GM23338 (cell line): ENCODE data around the gene ITPR3. TPM values are rescaled to one million over a fixed set of nuclear protein-coding genes. Genes with fewer than 3 reads are reported as not detected.

Experiments used
- ATAC-seq: fragments of 200-7000 bp; cut with Tn5 transposase; 3 replicates; pipeline ENCODE4 v1.9.1; 2020
- DNase-seq: peaks from one replicate; pipeline ENCODE4 v3.0.0-alpha.2; 2015; ENCODE audit warnings: low spot score
- H2AFZ ChIP-seq: fragments of 200-600 bp; sonication (generic); 2 replicates; pipeline ENCODE4 v1.8.0; 2016; ENCODE audit warnings: antibody characterized with exemption, mild to moderate bottlenecking, moderate library complexity
- H3F3A ChIP-seq: fragments of 200-600 bp; sonication (generic); replicated peaks from 2 replicates; pipeline ENCODE4 v1.8.0; 2017; ENCODE audit warnings: antibody characterized with exemption, mixed run types, low read depth
- H3K27ac ChIP-seq: fragments of 200-600 bp; sonication (generic); 2 replicates; pipeline ENCODE4 v1.6.1; 2016; ENCODE audit warnings: low read depth
- H3K27me3 ChIP-seq: fragments of 200-600 bp; sonication (generic); 2 replicates; pipeline ENCODE4 v1.8.0; 2016; ENCODE audit warnings: mild to moderate bottlenecking, mixed run types, moderate library complexity; ENCODE audit not compliant: insufficient read depth
- H3K36me3 ChIP-seq: fragments of 200-600 bp; sonication (generic); 2 replicates; pipeline ENCODE4 v1.8.0; 2016; ENCODE audit warnings: mild to moderate bottlenecking; ENCODE audit not compliant: insufficient read depth
- H3K4me1 ChIP-seq: fragments of 200-600 bp; sonication (generic); 2 replicates; pipeline ENCODE4 v1.8.0; 2016; ENCODE audit warnings: mild to moderate bottlenecking, moderate library complexity; ENCODE audit not compliant: insufficient read depth
- H3K4me2 ChIP-seq: fragments of 200-600 bp; sonication (generic); 2 replicates; pipeline ENCODE4 v1.7.1; 2017; ENCODE audit warnings: mixed run types
- H3K4me3 ChIP-seq: fragments of 200-600 bp; sonication (generic); 2 replicates; pipeline ENCODE4 v1.6.1; 2016; ENCODE audit warnings: mixed run types
- H3K79me2 ChIP-seq: fragments of 200-600 bp; sonication (generic); replicated peaks from 2 replicates; pipeline ENCODE4 v1.8.0; 2017; ENCODE audit warnings: mild to moderate bottlenecking; ENCODE audit not compliant: insufficient read depth
- H3K9me2 ChIP-seq: fragments of 200-600 bp; sonication (generic); 2 replicates; pipeline ENCODE4 v1.8.0; 2017; ENCODE audit not compliant: insufficient read depth
- H4K20me1 ChIP-seq: fragments of 200-600 bp; sonication (generic); replicated peaks from 2 replicates; pipeline ENCODE4 v1.8.0; 2017; ENCODE audit warnings: mild to moderate bottlenecking; ENCODE audit not compliant: insufficient read depth
- H3K27ac Mint-ChIP-seq: 2 replicates; pipeline ENCODE4 v1.8.0; 2020; ENCODE audit warnings: inconsistent platforms, mild to moderate bottlenecking, moderate library complexity, mixed read lengths
- H3K27me3 Mint-ChIP-seq: 3 replicates; pipeline ENCODE4 v1.8.0; 2022; ENCODE audit warnings: low read depth, mild to moderate bottlenecking, moderate library complexity, mixed read lengths, inconsistent platforms; ENCODE audit not compliant: insufficient read depth, poor library complexity
- H3K36me3 Mint-ChIP-seq: 3 replicates; pipeline ENCODE4 v1.8.0; 2021; ENCODE audit warnings: low read depth, mild to moderate bottlenecking, inconsistent platforms, moderate library complexity, mixed read lengths
- H3K4me1 Mint-ChIP-seq: 3 replicates; pipeline ENCODE4 v1.8.0; 2020; ENCODE audit warnings: mild to moderate bottlenecking, inconsistent platforms, mixed read lengths
- H3K4me3 Mint-ChIP-seq: 3 replicates; pipeline ENCODE4 v1.8.0; 2021; ENCODE audit warnings: moderate library complexity, mild to moderate bottlenecking, inconsistent platforms, mixed read lengths
- H3K9me3 Mint-ChIP-seq: 3 replicates; pipeline ENCODE4 v1.8.0; 2020; ENCODE audit warnings: moderate library complexity, mild to moderate bottlenecking, inconsistent platforms, mixed read lengths
- CREB1 ChIP-seq: fragments of 250-450 bp; sonication (Bioruptor Pico); IDR thresholded peaks from 2 replicates; pipeline ENCODE4 v1.5.0; 2020; ENCODE audit warnings: low read depth, mild to moderate bottlenecking, moderate library complexity
- ETS1 ChIP-seq: IDR thresholded peaks from 2 replicates; pipeline ENCODE4 v1.6.1; 2016; ENCODE audit warnings: antibody characterized with exemption
- EZH2 ChIP-seq: fragments of 200-600 bp; sonication (generic); IDR thresholded peaks from one replicate; pipeline ENCODE4 v1.8.0; 2017; ENCODE audit warnings: antibody characterized with exemption, mild to moderate bottlenecking, low read depth; ENCODE audit not compliant: unreplicated experiment
- EZH2phosphoT487 ChIP-seq: fragments of 200-600 bp; sonication (generic); IDR thresholded peaks from one replicate; pipeline ENCODE4 v1.8.1; 2018; ENCODE audit warnings: antibody characterized with exemption; ENCODE audit not compliant: unreplicated experiment
- JUNB ChIP-seq: IDR thresholded peaks from one replicate; pipeline ENCODE4 v1.6.1; 2016; ENCODE audit warnings: antibody characterized with exemption; ENCODE audit not compliant: unreplicated experiment
- NANOG ChIP-seq: IDR thresholded peaks from 2 replicates; pipeline ENCODE4 v1.6.1; 2016; ENCODE audit warnings: antibody characterized with exemption, borderline replicate concordance
- POLR2AphosphoS5 ChIP-seq: IDR thresholded peaks from 2 replicates; pipeline ENCODE4 v1.6.1; 2016; ENCODE audit warnings: antibody characterized with exemption, low read depth
- REST ChIP-seq: IDR thresholded peaks from one replicate; pipeline ENCODE4 v1.6.1; 2018; ENCODE audit warnings: antibody characterized with exemption; ENCODE audit not compliant: unreplicated experiment
- STAT1 ChIP-seq: IDR thresholded peaks from one replicate; pipeline ENCODE4 v1.6.1; 2016; ENCODE audit warnings: antibody characterized with exemption; ENCODE audit not compliant: unreplicated experiment
- ZNF114 ChIP-seq: fragments of 250-450 bp; sonication (Bioruptor Pico); IDR thresholded peaks from 2 replicates; pipeline ENCODE4 v1.5.0; 2020; ENCODE audit warnings: mild to moderate bottlenecking, moderate library complexity
- ZNF331 ChIP-seq: fragments of 250-450 bp; sonication (Bioruptor Pico); IDR thresholded peaks from 2 replicates; pipeline ENCODE4 v1.5.0; 2020; ENCODE audit warnings: low read depth, mild to moderate bottlenecking, moderate library complexity
- ZNF462 ChIP-seq: fragments of 250-450 bp; sonication (Bioruptor Pico); IDR thresholded peaks from 2 replicates; pipeline ENCODE4 v1.5.0; 2020; ENCODE audit warnings: mild to moderate bottlenecking, moderate library complexity
- polyA plus RNA-seq: library from polyadenylated mRNA; unstranded; fragments of >200 nt; fragmentation: Nextera tagmentation; extraction: Ambion mirVana; gene quantifications from 2 replicates; pipeline ENCODE4 v1.2.1, GENCODE V29; 2016
- total RNA-seq: library from RNA; depleted of rRNA; stranded (reverse); fragments of >200 nt; shearing (Covaris generic); gene quantifications from 2 replicates; pipeline ENCODE4 v1.2.3, GENCODE V29; 2014
- TF ChIP-seq, protein P1 (sequence below), 2 experiments: fragments of 200-600 bp in 1 of 2; sonication (generic) in 1 of 2; conservative IDR thresholded peaks; 2 replicates each; pipeline versions ENCODE4 v1.5.1 to v1.6.1; 2016 to 2017; ENCODE audit warnings: antibody characterized with exemption in 2 of 2, low read depth in 2 of 2, mild to moderate bottlenecking in 2 of 2, moderate library complexity in 1 of 2

ITPR3 gene
- total and polyA plus RNA-seq, 2 experiments from 2014 or later, result 7.3 to 31.9 TPM

DNA sequence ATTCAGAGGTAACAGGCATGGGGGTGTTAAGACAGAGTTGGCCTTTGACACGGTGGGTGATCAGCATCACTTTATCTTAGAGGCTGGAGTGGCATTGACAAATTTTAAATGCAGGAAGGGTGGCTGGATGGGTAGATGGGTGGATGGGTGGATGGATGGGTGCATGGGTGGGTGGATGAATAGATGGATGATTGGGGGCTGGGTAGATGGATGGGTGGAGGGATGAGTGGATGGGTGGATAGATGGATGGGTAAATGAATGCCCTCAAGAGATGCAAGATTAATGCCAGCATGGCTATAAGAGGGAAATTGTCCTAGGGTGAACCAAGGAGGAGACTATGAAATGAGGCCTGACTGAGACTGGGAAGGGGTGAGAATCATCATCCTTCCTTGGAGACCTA is 18.4 kb downstream of the ITPR3 start:
- Histone ChIP-seq H3K79me2 (peaks cover 13% of the 10 kb centered on the region), H3K36me3 (no peaks in the 10 kb centered on the region), H3K27ac (no peak overlapping the region), H2AFZ (no peak overlapping the region), H3K4me1 (peaks cover 17% of the 10 kb centered on the region), H4K20me1 (peaks cover 8% of the 10 kb centered on the region; the same call in 1 of the 2 replicates), H3K9me2 (no peaks in the 10 kb centered on the region), H3F3A (no peaks in the 10 kb centered on the region), H3K4me2 (no peak overlapping the region), H3K4me3 (no peak overlapping the region), H3K27me3 (no peaks in the 10 kb centered on the region)
- Mint-ChIP-seq H3K4me1 (peaks cover 39% of the 10 kb centered on the region), H3K27ac (no peak overlapping the region), H3K4me3 (no peak overlapping the region), H3K9me3 (no peaks in the 10 kb centered on the region), H3K27me3 (peaks cover 17% of the 10 kb centered on the region), H3K36me3 (no peaks in the 10 kb centered on the region; the same call in 2 of the 3 replicates)
- ATAC-seq (no peak), DNase-seq (no peak)
- TF ChIP-seq NANOG (no peak), ZNF331 (CRISPR knock-in tag) (no peak), EZH2phosphoT487 (no peak), REST (no peak), CREB1 (CRISPR knock-in tag) (no peak), STAT1 (no peak), EZH2 (no peak), ETS1 (no peak), ZNF462 (CRISPR knock-in tag) (no peak), JUNB (no peak), ZNF114 (CRISPR knock-in tag) (no peak), POLR2AphosphoS5 (no peak)
- TF ChIP-seq, protein P1, sequence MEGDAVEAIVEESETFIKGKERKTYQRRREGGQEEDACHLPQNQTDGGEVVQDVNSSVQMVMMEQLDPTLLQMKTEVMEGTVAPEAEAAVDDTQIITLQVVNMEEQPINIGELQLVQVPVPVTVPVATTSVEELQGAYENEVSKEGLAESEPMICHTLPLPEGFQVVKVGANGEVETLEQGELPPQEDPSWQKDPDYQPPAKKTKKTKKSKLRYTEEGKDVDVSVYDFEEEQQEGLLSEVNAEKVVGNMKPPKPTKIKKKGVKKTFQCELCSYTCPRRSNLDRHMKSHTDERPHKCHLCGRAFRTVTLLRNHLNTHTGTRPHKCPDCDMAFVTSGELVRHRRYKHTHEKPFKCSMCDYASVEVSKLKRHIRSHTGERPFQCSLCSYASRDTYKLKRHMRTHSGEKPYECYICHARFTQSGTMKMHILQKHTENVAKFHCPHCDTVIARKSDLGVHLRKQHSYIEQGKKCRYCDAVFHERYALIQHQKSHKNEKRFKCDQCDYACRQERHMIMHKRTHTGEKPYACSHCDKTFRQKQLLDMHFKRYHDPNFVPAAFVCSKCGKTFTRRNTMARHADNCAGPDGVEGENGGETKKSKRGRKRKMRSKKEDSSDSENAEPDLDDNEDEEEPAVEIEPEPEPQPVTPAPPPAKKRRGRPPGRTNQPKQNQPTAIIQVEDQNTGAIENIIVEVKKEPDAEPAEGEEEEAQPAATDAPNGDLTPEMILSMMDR (conservative IDR thresholded peaks at IDR 0.05; ENCODE audit: low read depth in 2 of 2), result no peak
